GM23248 (cell line): ENCODE results near the gene SEL1L3.

Experiments
- EZH2 ChIP-seq: fragments of 200-600 bp; sonication (generic); IDR thresholded peaks from 2 replicates; pipeline ENCODE4 v1.6.1; 2018; ENCODE audit warnings: antibody characterized with exemption, mild to moderate bottlenecking; ENCODE audit not compliant: insufficient read depth, poor library complexity, severe bottlenecking
- EZH2phosphoT487 ChIP-seq: fragments of 200-600 bp; sonication (generic); IDR thresholded peaks from 2 replicates; pipeline ENCODE4 v1.6.1; 2018; ENCODE audit warnings: antibody characterized with exemption, moderate library complexity, mild to moderate bottlenecking, low read depth; ENCODE audit not compliant: insufficient read depth

DNA sequence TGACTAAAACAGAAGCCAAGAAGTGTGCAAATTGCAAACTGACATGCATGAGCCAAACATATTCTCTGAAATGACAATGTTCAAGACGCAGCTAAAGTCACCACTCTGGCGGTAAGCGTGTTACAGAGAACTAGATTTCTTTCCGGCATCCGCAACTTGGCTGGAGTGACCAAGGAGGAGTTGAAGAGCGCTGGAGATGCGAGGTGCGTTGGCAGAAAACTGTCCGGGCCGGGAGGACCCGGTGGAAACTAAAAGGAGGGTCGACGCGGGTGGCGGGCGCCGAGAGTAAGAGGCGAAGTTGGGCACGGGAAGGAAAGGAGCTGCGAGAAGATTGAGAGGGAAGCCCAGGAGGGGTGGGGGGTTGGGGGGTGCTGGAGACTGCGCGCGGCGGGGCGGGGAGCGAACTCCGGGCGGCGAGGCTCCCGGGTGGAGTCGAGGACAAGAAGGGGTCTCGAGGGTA, 807 bp downstream of the SEL1L3 start:
- TF ChIP-seq EZH2 (no peak), EZH2phosphoT487 (no peak)
